A673 (cell line): ENCODE results near the gene FAM50B.

Experiments
- EZH2 ChIP-seq: fragments of 200-600 bp; sonication (generic); IDR thresholded peaks from 2 replicates; pipeline ENCODE4 v1.6.1; 2017; ENCODE audit warnings: borderline replicate concordance, low read depth, mild to moderate bottlenecking, mixed read lengths, antibody characterized with exemption, low read length; ENCODE audit not compliant: poor library complexity, severe bottlenecking
- TF ChIP-seq, protein P1 (sequence below): fragments of 300-800, 200-600 bp; sonication (generic); conservative IDR thresholded peaks from 2 replicates; pipeline ENCODE4 v1.5.1; 2017; ENCODE audit warnings: low read depth, mild to moderate bottlenecking, antibody characterized with exemption, low read length, moderate library complexity, mixed read lengths

GRCh38 chr6:3859878-3860552 is 10.8 kb downstream of the FAM50B start:
- TF ChIP-seq, protein P1, sequence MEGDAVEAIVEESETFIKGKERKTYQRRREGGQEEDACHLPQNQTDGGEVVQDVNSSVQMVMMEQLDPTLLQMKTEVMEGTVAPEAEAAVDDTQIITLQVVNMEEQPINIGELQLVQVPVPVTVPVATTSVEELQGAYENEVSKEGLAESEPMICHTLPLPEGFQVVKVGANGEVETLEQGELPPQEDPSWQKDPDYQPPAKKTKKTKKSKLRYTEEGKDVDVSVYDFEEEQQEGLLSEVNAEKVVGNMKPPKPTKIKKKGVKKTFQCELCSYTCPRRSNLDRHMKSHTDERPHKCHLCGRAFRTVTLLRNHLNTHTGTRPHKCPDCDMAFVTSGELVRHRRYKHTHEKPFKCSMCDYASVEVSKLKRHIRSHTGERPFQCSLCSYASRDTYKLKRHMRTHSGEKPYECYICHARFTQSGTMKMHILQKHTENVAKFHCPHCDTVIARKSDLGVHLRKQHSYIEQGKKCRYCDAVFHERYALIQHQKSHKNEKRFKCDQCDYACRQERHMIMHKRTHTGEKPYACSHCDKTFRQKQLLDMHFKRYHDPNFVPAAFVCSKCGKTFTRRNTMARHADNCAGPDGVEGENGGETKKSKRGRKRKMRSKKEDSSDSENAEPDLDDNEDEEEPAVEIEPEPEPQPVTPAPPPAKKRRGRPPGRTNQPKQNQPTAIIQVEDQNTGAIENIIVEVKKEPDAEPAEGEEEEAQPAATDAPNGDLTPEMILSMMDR, result no peak
- TF ChIP-seq EZH2, result no peak
